ENCODE measurements around the gene P4HB. TPM values are rescaled to one million over a fixed set of nuclear protein-coding genes. Genes with fewer than 3 reads are reported as not detected.
A peak's percentile ranks its signal among the peaks of the same experiment; 100 is the strongest.

Gene P4HB
- total RNA-seq, 1 experiment from 2014 or later = 759 TPM

GRCh38 chr17:81885454-81885853, 25.1 kb upstream of the P4HB start:
- ATAC-seq = no peak
- no peak overlapping the region for H3K4me3 ChIP-seq (ENCODE audit: low read depth in 2 of 2, low read length in 2 of 2)
- POLR2A ChIA-PET = no interaction called here

GRCh38 chr17:81884968-81885367, 24.6 kb upstream of the P4HB start:
- peaks cover 5% of the 10 kb centered on the region for H3K4me1 ChIP-seq (ENCODE audit: control insufficient read depth, insufficient read depth, low read length)
- intact Hi-C loops (cut with micrococcal nuclease; ENCODE audit: unreplicated experiment) = no loop called here
- H3K27ac ChIP-seq (ENCODE audit: low read length) = no peak overlapping the region
- ATAC-seq (0 out of 2 replicates have a peak, but pooled peaks have one; percentile 8), DNase-seq (ENCODE audit: low read depth, low spot score) (no peak)
- no peak for TF ChIP-seq TCF7L2 (IDR thresholded peaks at IDR 0.05; ENCODE audit: low read depth, low read length)
- TF ChIP-seq SIN3A (IDR thresholded peaks at IDR 0.05; ENCODE audit: borderline replicate concordance, insufficient read depth, low read depth, low read length) = no peak
- no peak for TF ChIP-seq CTCF (IDR thresholded peaks at IDR 0.05)
- TF ChIP-seq REST (IDR thresholded peaks at IDR 0.05; ENCODE audit: insufficient read depth in 1 of 2, low read depth in 2 of 2, low read length in 1 of 2) = no peak
- TF ChIP-seq POLR2AphosphoS5 (IDR thresholded peaks at IDR 0.05; ENCODE audit: low read depth, low read length) = no peak
- ChIA-PET POLR2A (interaction anchor here (0.5 kb wide), 1 partner anchor 48 kb away, joined by 4 read pairs; no protein-coding TSS in a partner anchor), CTCF (no interaction called here)
- H3K9me3 ChIP-seq (ENCODE audit: control insufficient read depth, insufficient read depth, low read depth, low read length) = no peaks in the 10 kb centered on the region
- no TSS peak for BruUV-seq (replicated peaks)
- in situ Hi-C loops (cut with HindIII; ENCODE audit: low pct_unique_long_range_greater_than_20kb, low sequenced_read_pairs) = no loop called here
- no peak overlapping the region for H3K4me3 ChIP-seq (ENCODE audit: low read depth in 2 of 2, low read length in 2 of 2)
- H3K36me3 ChIP-seq (ENCODE audit: control insufficient read depth, insufficient read depth, low read length) = peaks cover 28% of the 10 kb centered on the region
- H3K27me3 ChIP-seq (ENCODE audit: control insufficient read depth, insufficient read depth, low read length) = no peaks in the 10 kb centered on the region

More at GRCh38 chr17:81885454-81885853, 25.1 kb upstream of the P4HB start:
- TF ChIP-seq POLR2AphosphoS5 (IDR thresholded peaks at IDR 0.05; ENCODE audit: low read depth, low read length) = peak; percentile 57; the same call in 1 of the 2 replicates
- TF ChIP-seq TCF7L2 (IDR thresholded peaks at IDR 0.05; ENCODE audit: low read depth, low read length) = no peak
- in situ Hi-C loops (cut with HindIII; ENCODE audit: low pct_unique_long_range_greater_than_20kb, low sequenced_read_pairs) (no loop called here), intact Hi-C loops (cut with micrococcal nuclease; ENCODE audit: unreplicated experiment) (no loop called here)
- CTCF ChIA-PET = no interaction called here
- H3K9me3 ChIP-seq (ENCODE audit: control insufficient read depth, insufficient read depth, low read depth, low read length) = no peaks in the 10 kb centered on the region
- peaks cover 33% of the 10 kb centered on the region for H3K36me3 ChIP-seq (ENCODE audit: control insufficient read depth, insufficient read depth, low read length)
- H3K27me3 ChIP-seq (ENCODE audit: control insufficient read depth, insufficient read depth, low read length) = no peaks in the 10 kb centered on the region
- no peak overlapping the region for H3K27ac ChIP-seq (ENCODE audit: low read length)
- no peak for DNase-seq (ENCODE audit: low read depth, low spot score)
- H3K4me1 ChIP-seq (ENCODE audit: control insufficient read depth, insufficient read depth, low read length) = peaks cover 9% of the 10 kb centered on the region
- BruUV-seq (replicated peaks) = no TSS peak

- BruUV-seq (replicated peaks) = no TSS peak
- ATAC-seq (peak; percentile 40), DNase-seq (ENCODE audit: low read depth, low spot score) (no peak)
- intact Hi-C loops (cut with micrococcal nuclease; ENCODE audit: unreplicated experiment) (no loop called here), in situ Hi-C loops (cut with HindIII; ENCODE audit: low pct_unique_long_range_greater_than_20kb, low sequenced_read_pairs) (no loop called here)
- no peak overlapping the region for H3K4me3 ChIP-seq (ENCODE audit: low read depth in 2 of 2, low read length in 2 of 2)
- no peak for TF ChIP-seq SIN3A (IDR thresholded peaks at IDR 0.05; ENCODE audit: borderline replicate concordance, insufficient read depth, low read depth, low read length)
- TF ChIP-seq TCF7L2 (IDR thresholded peaks at IDR 0.05; ENCODE audit: low read depth, low read length) = no peak
- no peak for TF ChIP-seq REST (IDR thresholded peaks at IDR 0.05; ENCODE audit: insufficient read depth in 1 of 2, low read depth in 2 of 2, low read length in 1 of 2)
- TF ChIP-seq CTCF (IDR thresholded peaks at IDR 0.05) = no peak
- TF ChIP-seq POLR2AphosphoS5 (IDR thresholded peaks at IDR 0.05; ENCODE audit: low read depth, low read length) = peak; percentile 51; the same call in 1 of the 2 replicates
- no peaks in the 10 kb centered on the region for H3K27me3 ChIP-seq (ENCODE audit: control insufficient read depth, insufficient read depth, low read length)
- peaks cover 24% of the 10 kb centered on the region for H3K36me3 ChIP-seq (ENCODE audit: control insufficient read depth, insufficient read depth, low read length)
- POLR2A ChIA-PET = interaction anchor here (0.5 kb wide), 1 partner anchor 48 kb away, joined by 4 read pairs; no protein-coding TSS in a partner anchor
- H3K9me3 ChIP-seq (ENCODE audit: control insufficient read depth, insufficient read depth, low read depth, low read length) = no peaks in the 10 kb centered on the region
- H3K4me1 ChIP-seq (ENCODE audit: control insufficient read depth, insufficient read depth, low read length) = peaks cover under 1% of the 10 kb centered on the region; the same call in 1 of the 2 replicates
- CTCF ChIA-PET = no interaction called here
- no peak overlapping the region for H3K27ac ChIP-seq (ENCODE audit: low read length)
Measured at GRCh38 chr17:81884520-81884919, 24.2 kb upstream of the P4HB start.
